CD1c-positive myeloid dendritic cell (primary cell): ENCODE results near the gene SAP30L.

ENCODE experiments used
- DNase-seq: peaks from one replicate; pipeline ENCODE4 v3.0.0-alpha.2; 2016; ENCODE audit errors: extremely low spot score

Gene SAP30L

GRCh38 chr5:154445422-154446194 lies at the start of gene SAP30L:
Gene SAP30L (plus strand): TSS chr5:154445997. CDS start chr5:154446605, 608 bp downstream.
- DNase-seq, result peak; percentile 99

DNA sequence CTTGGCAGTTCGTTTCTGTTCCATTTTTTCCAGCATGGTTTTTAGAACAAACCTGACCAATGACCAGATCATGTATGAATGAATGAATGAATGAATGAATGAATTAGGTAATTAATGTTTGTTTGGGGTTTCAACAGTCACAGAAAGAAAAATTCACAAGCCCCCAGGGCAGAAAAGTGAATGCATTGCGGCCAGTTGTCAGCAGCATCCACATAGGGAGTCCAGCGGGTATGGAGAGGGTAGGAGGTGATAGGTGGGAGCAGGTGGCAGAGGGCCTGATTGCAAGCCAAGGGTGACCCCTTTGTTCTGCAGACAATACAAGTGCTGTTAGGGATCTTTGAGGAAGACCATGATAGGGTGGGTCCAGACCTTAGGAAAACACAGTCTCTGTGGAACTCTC lies 49.7 kb upstream of the SAP30L start:
- DNase-seq, result no peak

DNA sequence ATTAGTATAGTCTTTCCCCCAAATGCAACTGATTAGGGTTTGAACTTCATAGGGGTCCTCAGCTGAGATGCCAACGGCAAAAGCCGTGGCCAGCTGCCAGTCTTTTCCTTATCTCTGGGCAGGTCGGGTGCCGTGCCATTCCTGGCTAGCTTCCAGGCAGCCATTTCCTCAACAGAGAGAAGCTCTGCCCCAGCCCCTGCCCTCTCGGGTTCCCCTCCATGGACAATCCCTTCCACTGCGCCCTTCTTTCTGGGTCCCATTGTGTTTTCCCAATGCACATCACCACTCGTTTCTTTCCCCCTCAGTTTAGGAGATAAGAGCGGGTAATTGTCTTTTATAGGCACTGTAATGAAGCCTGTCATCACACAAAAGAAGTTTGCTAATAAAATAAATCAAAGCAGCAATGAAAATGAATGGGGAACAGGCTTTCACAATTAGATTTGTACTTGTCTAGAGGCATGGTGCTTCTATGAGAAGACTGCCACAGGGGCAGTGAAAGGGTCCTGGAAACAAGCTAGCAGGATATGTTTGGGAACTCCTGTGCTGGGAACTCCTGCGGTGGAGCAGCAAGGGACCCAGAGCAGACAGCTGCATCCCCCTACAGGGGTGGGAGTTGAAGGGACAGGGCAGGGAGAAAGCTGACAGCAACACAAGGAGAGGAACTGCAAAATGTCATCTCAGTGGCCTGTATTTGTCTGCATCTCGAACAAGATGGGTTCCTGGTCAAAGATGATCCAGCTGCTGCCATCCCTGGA lies 48.0 kb upstream of the SAP30L start:
- no peak for DNase-seq

- DNase-seq, result no peak
Measured at GRCh38 chr5:154400678-154401077, 45.1 kb upstream of the SAP30L start.

DNA sequence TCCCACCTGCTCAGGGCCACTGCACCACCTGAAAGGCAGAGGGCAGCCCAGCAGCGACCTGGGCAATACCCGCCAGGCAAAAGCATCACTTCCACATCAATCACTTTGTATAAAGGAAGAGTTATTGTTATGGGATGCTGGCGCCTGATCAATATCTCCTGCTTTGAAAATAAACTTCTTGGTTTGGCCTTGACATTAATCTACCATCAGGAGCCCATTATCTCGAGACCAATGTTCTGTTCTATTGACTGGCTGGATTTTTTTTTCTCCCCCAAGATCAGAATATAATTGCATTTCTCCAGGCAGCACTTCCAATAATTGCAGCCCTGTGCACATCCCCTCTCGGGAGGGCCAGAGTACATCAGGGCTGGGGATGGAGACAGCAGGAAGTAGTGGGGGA lies 44.4 kb upstream of the SAP30L start:
- no peak for DNase-seq

DNA sequence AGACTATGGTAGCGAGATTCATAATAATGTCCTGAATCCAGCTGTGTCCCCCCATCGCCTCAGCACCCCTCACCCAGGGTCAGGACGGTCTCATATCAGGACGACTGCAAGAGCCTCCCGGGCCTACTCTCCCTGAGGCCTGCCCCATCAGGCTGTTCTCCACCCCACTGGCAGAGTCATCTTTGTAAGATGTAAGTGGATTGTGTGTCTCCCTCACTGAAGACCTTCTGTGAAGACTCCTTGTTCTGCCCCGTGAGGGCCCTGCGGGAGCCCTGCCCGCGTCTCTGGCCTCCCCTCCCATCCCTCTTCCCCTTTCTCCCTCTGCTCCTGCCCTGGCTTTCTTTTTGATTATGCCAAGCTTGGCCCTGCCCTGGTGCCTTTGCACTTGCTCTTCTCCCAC lies 43.9 kb upstream of the SAP30L start:
- DNase-seq, result no peak

DNA sequence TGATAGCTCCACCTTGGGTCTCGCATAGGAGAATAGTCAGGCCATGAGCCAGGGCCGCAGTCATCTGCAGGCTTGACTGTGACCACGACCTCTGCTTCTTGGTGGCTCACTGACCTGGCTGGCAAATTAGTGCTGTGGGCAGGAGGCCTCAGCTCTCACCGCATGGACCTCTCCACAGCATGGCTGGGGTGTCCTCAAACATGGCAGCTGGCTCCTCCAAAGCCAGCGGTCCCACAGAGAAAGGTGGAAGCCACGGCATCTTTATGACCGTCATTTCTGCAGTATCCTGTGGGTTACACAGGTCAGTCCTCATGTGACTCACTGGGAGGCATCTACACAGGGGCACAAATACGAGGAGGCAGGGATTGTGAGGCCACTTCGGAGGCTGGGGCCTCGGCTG lies 43.2 kb upstream of the SAP30L start:
- DNase-seq, result no peak

DNA sequence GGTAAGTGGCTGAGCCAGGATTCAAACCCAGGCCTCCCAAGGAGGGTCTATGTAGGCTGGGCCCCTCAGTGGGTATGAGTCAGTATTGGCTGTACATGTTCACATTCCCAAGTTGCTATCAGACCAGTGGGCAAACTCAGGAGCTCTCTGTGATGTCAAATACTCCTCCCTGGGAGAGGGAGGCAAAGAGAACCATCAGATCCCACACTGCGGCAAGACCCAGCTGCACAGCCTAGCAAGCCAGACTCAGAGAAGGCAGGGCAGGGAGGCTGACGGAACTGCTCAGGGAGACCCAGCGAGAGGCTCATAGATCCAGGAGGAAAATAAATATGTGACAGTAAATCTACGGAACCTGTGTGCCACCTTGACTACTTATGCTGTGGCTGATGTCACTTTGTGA lies 42.6 kb upstream of the SAP30L start:
- DNase-seq, result no peak

- no peak for DNase-seq
Measured at GRCh38 chr5:154403776-154404387, 41.9 kb upstream of the SAP30L start.

DNA sequence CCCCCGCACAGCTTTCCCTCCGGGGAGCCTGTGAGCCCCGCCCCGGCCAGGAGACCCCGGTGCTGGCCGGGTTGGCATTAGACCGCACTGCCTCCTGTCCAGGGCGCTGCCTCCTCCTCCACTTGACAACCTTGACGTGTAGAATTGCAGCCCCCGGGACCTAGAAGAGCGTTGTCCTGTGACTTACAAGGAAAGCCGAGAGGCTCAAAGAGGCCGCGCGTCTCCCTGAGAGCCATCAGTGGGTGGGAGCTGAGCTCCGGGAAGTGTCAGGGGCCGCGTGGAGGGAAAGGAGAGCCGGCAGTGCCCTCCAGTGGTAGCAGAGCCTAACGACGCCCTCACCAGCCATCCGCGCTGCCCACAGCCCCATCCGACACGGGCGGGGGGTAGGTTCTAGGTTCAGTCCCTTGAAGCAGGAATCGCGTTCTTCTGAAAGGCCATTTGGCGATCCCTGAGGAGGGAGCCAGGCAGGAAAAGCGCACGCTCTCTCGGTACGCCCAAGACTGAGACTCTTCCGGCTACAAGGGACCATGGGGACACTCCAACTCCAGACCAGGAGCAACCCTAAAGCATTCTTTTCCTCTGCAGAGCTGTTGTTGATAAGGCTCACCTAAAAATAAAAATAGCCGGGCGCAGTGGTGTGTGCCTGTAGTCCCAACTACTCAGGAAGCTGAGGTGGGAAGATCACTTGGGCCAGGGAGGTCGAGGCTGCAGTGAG lies 40.6 kb upstream of the SAP30L start:
- DNase-seq, result peak; percentile 74

DNA sequence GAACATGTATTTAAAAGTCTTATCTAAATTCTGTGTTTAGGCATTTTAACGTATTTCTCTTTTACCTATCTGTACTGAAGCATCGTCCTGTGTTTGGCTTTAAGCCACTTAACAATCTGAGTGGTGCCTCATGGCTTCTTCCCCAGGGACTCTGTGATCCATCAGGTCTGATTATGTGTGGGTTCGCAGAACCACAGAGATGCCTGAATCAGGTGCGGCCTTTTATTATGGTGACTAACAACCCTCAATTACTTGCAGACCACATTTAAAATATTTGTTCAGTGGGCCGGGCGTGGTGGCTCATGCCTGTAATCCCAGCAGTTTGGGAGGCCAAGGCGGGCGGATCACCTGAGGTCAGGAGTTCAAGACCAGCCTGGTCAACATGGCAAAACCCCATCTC lies 39.6 kb upstream of the SAP30L start:
- DNase-seq, result no peak

- no peak for DNase-seq
Measured at GRCh38 chr5:154406826-154407225, 39.0 kb upstream of the SAP30L start.

GRCh38 chr5:154408811-154409210 lies 37.0 kb upstream of the SAP30L start:
- DNase-seq, result no peak

GRCh38 chr5:154409230-154409840 lies 36.5 kb upstream of the SAP30L start:
- no peak for DNase-seq

DNA sequence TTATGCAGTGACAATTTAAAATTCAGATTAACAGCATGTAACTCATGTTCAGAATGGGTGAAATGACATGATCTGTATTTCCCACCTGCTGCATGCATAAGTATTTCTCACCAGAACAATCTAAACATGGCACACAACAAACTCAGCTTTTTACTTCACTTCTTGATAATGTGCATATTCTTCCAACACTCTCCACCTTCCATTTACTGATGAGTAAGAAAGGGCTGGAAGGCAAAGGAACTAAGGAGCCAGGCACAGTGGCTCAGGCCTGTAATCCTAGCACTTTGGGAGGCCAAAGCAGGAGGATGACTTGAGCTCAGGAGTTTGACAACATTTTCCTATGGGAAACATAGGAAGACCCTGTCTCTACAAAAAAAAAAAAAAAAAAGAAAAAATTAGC lies 35.8 kb upstream of the SAP30L start:
- DNase-seq, result no peak

GRCh38 chr5:154410786-154411185 lies 35.0 kb upstream of the SAP30L start:
- no peak for DNase-seq

DNA sequence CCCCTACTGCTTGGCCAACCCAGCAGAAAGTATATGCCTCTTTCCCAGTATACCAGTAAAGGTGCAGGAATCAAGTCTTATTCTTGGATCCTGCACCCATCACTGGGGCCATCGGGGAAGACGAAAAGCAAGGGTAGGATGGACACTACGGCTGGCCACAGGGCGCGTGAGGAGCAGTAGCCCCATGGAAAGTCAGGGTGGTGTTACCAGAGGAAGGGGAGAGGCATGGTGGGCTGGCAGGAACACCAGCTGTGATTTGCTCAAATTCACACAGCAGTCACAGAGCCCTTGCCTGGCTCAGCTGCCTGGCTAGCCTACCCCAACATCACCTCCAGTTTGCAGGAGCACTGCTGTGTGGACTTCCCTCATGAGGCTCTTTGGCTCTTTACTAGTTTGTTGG lies 34.5 kb upstream of the SAP30L start:
- DNase-seq, result no peak

GRCh38 chr5:154412316-154412715 lies 33.5 kb upstream of the SAP30L start:
- no peak for DNase-seq

GRCh38 chr5:154412925-154413324 lies 32.9 kb upstream of the SAP30L start:
- no peak for DNase-seq

DNA sequence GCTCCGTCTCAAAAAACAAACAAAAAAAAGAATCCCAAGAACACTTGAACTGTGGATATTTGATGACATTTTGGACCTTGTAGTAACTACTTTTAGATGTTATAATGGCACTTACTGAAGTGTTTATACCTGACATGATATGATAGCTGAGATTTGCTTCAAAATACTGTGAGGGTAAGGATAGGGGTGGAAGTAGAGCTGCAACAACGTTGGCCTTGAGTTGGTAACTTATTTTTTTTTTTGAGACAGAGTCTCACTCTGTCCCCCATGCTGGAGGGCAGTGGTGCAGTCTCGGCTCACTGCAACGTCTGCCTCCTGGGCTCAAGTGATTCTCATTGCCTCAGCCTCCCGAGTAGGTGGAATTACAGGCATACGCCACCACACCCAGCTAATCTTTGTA lies 30.7 kb upstream of the SAP30L start:
- DNase-seq, result no peak

DNA sequence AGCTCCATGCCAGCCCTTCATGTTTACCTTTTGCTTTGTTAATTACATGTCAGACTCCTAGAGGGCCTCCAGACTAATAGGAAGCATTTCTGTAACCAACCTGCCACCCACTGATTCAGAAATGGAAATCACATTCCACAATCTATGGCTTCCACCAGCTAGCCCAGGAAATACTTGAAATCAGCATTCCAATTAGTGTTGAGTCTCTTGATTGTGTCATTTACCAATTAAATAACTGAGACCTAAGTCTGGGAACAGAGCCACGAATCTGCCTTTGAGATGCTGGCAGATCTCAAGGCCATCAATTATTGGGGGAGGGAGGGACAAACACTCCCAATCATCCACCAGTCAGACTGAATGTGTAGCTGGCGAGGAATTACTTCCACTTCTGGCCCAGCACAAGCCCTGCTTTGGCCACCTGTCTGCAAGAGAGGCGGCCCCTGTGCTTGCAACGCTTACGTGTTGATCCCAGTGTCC lies 27.4 kb upstream of the SAP30L start:
- DNase-seq, result no peak

DNA sequence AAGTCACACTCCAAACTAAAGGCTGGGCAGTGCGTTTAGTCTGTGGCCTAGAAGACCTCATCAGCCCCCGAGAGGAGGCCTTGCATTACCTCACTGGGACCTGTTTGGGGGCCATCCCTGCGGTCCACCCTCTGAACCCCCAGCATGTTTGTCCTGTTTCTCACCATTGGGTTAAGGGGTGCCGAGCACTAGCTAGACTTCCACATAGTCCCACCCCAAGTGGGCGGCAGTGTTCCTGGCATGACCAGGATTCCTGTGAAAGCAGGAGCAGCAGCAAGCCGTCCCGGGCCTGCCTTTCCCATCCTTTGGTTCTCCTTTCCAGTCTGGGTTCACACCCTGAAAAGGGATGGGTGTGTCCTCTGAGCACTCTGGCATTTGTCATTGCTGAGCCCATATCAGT lies 26.6 kb upstream of the SAP30L start:
- DNase-seq, result no peak
